SK-N-SH (cell line): Measurements from ENCODE around the gene EPHB2. TPM values are rescaled to one million over a fixed set of nuclear protein-coding genes. Genes with fewer than 3 reads are reported as not detected.

Experiments
- CTCF ChIA-PET: fragments of 300-600, 350-600 bp; formaldehyde crosslinking; extraction: SDS; loops from one replicate; lab custom pipeline; 2021; lab: Yijun Ruan, JAX
- POLR2A ChIA-PET: fragments of 350-600 bp; sonication (Branson Sonifier 250); formaldehyde crosslinking; extraction: SDS; loops from one replicate; lab custom pipeline; 2020; ENCODE audit warnings: antibody characterized with exemption, inconsistent platforms; lab: Yijun Ruan, JAX
- DNase-seq: peaks from one replicate; pipeline ENCODE4 v3.0.0; 2012
- H2AFZ ChIP-seq: fragments of 200-600 bp; sonication (generic); 2 replicates; pipeline ENCODE4 v1.8.1; 2016; ENCODE audit warnings: antibody characterized with exemption, mild to moderate bottlenecking, low read depth
- H3F3A ChIP-seq: fragments of 200-600 bp; sonication (generic); replicated peaks from 2 replicates; pipeline ENCODE3; 2016; ENCODE audit warnings: antibody characterized with exemption, mild to moderate bottlenecking; ENCODE audit not compliant: insufficient read depth
- H3K27ac ChIP-seq, 2 experiments: fragments of 200-500 bp in 1 of 2; fragments of 200-600 bp in 1 of 2; sonication (Bioruptor generic) in 1 of 2; sonication (generic), shearing (Covaris generic) in 1 of 2; 2 replicates each; pipeline versions ENCODE4 v1.5.1 to v1.6.1; 2014 to 2016; ENCODE audit warnings: low read depth in 2 of 2, inconsistent platforms in 1 of 2, low read length in 1 of 2, mild to moderate bottlenecking in 1 of 2, mixed read lengths in 1 of 2
- H3K27me3 ChIP-seq: fragments of 200-600 bp; sonication (generic), shearing (Covaris generic); 2 replicates; pipeline ENCODE4 v1.6.1; 2016; ENCODE audit warnings: mixed run types; ENCODE audit not compliant: insufficient read depth
- H3K36me3 ChIP-seq, 2 experiments: fragments of 200-500 bp in 1 of 2; fragments of 200-600 bp in 1 of 2; sonication (Bioruptor generic) in 1 of 2; sonication (generic) in 1 of 2; replicated peaks in 1 of 2; 2 replicates each; pipeline versions ENCODE3 to v1.5.1; 2014 to 2016; ENCODE audit warnings: low read length in 1 of 2, mild to moderate bottlenecking in 1 of 2; ENCODE audit not compliant: insufficient read depth in 2 of 2, control insufficient read depth in 1 of 2
- H3K4me1 ChIP-seq, 2 experiments: fragments of 200-500 bp in 1 of 2; fragments of 200-600 bp in 1 of 2; sonication (Bioruptor generic) in 1 of 2; sonication (generic), shearing (Covaris generic) in 1 of 2; 2 replicates each; pipeline versions ENCODE4 v1.5.1 to v1.6.1; 2014 to 2016; ENCODE audit warnings: low read depth in 1 of 2, low read length in 1 of 2, mixed run types in 1 of 2; ENCODE audit not compliant: insufficient read depth in 2 of 2, control insufficient read depth in 1 of 2
- H3K4me2 ChIP-seq: fragments of 200-600 bp; sonication (generic), shearing (Covaris generic); 2 replicates; pipeline ENCODE4 v1.6.1; 2017; ENCODE audit warnings: mixed run types
- H3K4me3 ChIP-seq, 2 experiments: fragments of 200-500 bp in 1 of 2; fragments of 200-600 bp in 1 of 2; sonication (Bioruptor generic) in 1 of 2; sonication (generic), shearing (Covaris generic) in 1 of 2; 2 replicates each; pipeline versions ENCODE4 v1.5.1 to v1.8.1; 2014 to 2016; ENCODE audit warnings: low read depth in 2 of 2, inconsistent platforms in 1 of 2, low read length in 1 of 2, mild to moderate bottlenecking in 1 of 2, mixed read lengths in 1 of 2, moderate library complexity in 1 of 2
- H3K79me2 ChIP-seq: fragments of 200-600 bp; sonication (generic); 2 replicates; pipeline ENCODE4 v1.8.1; 2017; ENCODE audit warnings: mild to moderate bottlenecking; ENCODE audit not compliant: insufficient read depth
- H3K9ac ChIP-seq: fragments of 200-600 bp; sonication (generic); 2 replicates; pipeline ENCODE4 v1.6.1; 2017; ENCODE audit warnings: mixed run types
- H3K9me2 ChIP-seq: fragments of 200-600 bp; sonication (generic); 2 replicates; pipeline ENCODE4 v1.6.1; 2017; ENCODE audit warnings: mixed run types
- H3K9me3 ChIP-seq: fragments of 200-600 bp; sonication (generic); 2 replicates; pipeline ENCODE4 v1.6.1; 2017; ENCODE audit warnings: mixed run types, mild to moderate bottlenecking, moderate library complexity
- H4K20me1 ChIP-seq: fragments of 200-600 bp; sonication (generic); 2 replicates; pipeline ENCODE4 v1.6.1; 2017; ENCODE audit warnings: mild to moderate bottlenecking, mixed run types; ENCODE audit not compliant: insufficient read depth
- FOXJ3 ChIP-seq: sonication (generic); formaldehyde crosslinking; IDR thresholded peaks from 2 replicates; pipeline ENCODE4 v1.5.1; 2020; ENCODE audit warnings: mild to moderate bottlenecking, missing genetic modification reagents
- GATA2 ChIP-seq: sonication (generic); formaldehyde crosslinking; IDR thresholded peaks from 2 replicates; pipeline ENCODE4 v1.5.0; 2020; ENCODE audit warnings: mild to moderate bottlenecking, missing genetic modification reagents
- JUND ChIP-seq: IDR thresholded peaks from 2 replicates; pipeline ENCODE4 v1.4.0; 2012
- MXI1 ChIP-seq: IDR thresholded peaks from 2 replicates; pipeline ENCODE4 v1.6.1; 2012; ENCODE audit warnings: mild to moderate bottlenecking, low read depth, low read length, improper control_type of control experiment
- PBX3 ChIP-seq: IDR thresholded peaks from 2 replicates; pipeline ENCODE4; 2012
- RAD21 ChIP-seq: IDR thresholded peaks from 2 replicates; pipeline ENCODE4 v1.6.1; 2012; ENCODE audit warnings: mild to moderate bottlenecking, low read length
- RCOR1 ChIP-seq: fragments of 150-350 bp; IDR thresholded peaks from 2 replicates; pipeline ENCODE4 v1.6.1; 2017; ENCODE audit warnings: antibody characterized with exemption, low read length
- RXRA ChIP-seq: IDR thresholded peaks from 2 replicates; pipeline ENCODE4 v1.4.0; 2012; ENCODE audit warnings: low read depth, mild to moderate bottlenecking, borderline replicate concordance
- TAF1 ChIP-seq: IDR thresholded peaks from 2 replicates; pipeline ENCODE4 v1.6.1; 2012; ENCODE audit warnings: low read depth, mild to moderate bottlenecking, low read length, moderate library complexity, borderline replicate concordance
- TCF12 ChIP-seq: IDR thresholded peaks from 2 replicates; pipeline ENCODE4 v1.4.0; 2012
- TEAD4 ChIP-seq: IDR thresholded peaks from 2 replicates; pipeline ENCODE4 v1.4.0; 2012; ENCODE audit warnings: mild to moderate bottlenecking, borderline replicate concordance; ENCODE audit not compliant: insufficient read depth
- USF1 ChIP-seq: IDR thresholded peaks from 2 replicates; pipeline ENCODE4 v1.4.0; 2012; ENCODE audit warnings: low read depth, borderline replicate concordance
- YY1 ChIP-seq: IDR thresholded peaks from 2 replicates; pipeline ENCODE4 v1.4.0; 2012; ENCODE audit warnings: low read depth, mild to moderate bottlenecking
- WGBS: methylation state at CpG from one replicate; pipeline ENCODE4 v1.1.6; 2017; ENCODE audit warnings: low lambda C conversion rate; 5-methylcytosine and 5-hydroxymethylcytosine counted together
- polyA plus RNA-seq, 3 experiments: library from polyadenylated mRNA; depleted of rRNA; stranded (reverse); fragments of >200 nt; gene quantifications; 2 replicates each; pipeline ENCODE4 v1.2.3, GENCODE V29; 2012
- TF ChIP-seq, protein P1 (sequence below): IDR thresholded peaks from 2 replicates; pipeline ENCODE4 v1.6.1; 2012; ENCODE audit warnings: mild to moderate bottlenecking, low read depth, low read length, moderate library complexity
- TF ChIP-seq, protein P2 (sequence below): fragments of 200-600 bp; sonication (generic); IDR thresholded peaks from 2 replicates; pipeline ENCODE4 v1.6.1; 2017; ENCODE audit warnings: antibody characterized with exemption, mild to moderate bottlenecking, moderate library complexity
- TF ChIP-seq, protein P3 (sequence below): IDR thresholded peaks from 2 replicates; pipeline ENCODE4 v1.4.0; 2012; ENCODE audit warnings: low read depth, borderline replicate concordance

Gene EPHB2
- polyA plus RNA-seq, 1 of the 3 experiments (the other 2 are of a cell fraction), result 25.2 TPM

DNA sequence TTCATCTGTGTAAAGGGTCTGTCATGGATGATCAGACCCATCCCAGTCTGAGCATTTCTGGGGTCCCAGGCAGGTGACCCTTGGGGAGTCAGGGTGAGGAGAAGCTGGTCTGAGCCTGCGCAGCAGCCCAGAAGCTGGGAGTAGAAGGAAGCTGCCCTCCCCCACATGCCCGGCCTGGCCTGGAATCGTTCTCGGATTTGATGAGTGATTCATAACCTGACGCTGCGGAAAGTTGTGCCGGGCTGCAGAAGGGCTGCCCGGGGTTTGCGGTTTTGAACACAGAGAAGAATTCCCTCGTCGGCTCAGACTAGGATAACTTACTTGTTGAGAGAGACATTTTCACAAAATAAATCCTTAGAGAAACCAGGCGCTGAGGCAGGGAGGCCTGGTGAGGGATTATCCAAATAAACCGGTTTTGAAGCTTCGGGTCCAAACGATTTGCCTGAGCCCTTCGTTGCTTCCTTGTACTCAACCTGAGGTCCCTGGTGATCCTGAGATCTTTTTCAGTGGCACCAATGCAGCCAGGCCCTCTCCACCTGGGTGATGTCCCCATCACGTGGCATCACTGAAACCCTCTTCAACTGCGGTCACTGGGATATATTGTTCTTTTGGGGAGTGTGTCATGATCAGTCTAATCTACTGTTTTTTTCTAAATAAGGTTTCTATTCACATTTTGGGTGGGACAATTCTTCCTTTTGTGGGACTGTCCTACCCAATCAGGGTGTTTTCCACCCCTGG is 29.2 kb downstream of the EPHB2 start (continued):
- TF ChIP-seq USF1 (no peak), JUND (peak; percentile 86), FOXJ3 (CRISPR knock-in tag) (no peak), RXRA (0 out of 2 replicates have a peak, but pooled peaks have one; percentile 60), PBX3 (peak; percentile 86)
- TF ChIP-seq, protein P1, sequence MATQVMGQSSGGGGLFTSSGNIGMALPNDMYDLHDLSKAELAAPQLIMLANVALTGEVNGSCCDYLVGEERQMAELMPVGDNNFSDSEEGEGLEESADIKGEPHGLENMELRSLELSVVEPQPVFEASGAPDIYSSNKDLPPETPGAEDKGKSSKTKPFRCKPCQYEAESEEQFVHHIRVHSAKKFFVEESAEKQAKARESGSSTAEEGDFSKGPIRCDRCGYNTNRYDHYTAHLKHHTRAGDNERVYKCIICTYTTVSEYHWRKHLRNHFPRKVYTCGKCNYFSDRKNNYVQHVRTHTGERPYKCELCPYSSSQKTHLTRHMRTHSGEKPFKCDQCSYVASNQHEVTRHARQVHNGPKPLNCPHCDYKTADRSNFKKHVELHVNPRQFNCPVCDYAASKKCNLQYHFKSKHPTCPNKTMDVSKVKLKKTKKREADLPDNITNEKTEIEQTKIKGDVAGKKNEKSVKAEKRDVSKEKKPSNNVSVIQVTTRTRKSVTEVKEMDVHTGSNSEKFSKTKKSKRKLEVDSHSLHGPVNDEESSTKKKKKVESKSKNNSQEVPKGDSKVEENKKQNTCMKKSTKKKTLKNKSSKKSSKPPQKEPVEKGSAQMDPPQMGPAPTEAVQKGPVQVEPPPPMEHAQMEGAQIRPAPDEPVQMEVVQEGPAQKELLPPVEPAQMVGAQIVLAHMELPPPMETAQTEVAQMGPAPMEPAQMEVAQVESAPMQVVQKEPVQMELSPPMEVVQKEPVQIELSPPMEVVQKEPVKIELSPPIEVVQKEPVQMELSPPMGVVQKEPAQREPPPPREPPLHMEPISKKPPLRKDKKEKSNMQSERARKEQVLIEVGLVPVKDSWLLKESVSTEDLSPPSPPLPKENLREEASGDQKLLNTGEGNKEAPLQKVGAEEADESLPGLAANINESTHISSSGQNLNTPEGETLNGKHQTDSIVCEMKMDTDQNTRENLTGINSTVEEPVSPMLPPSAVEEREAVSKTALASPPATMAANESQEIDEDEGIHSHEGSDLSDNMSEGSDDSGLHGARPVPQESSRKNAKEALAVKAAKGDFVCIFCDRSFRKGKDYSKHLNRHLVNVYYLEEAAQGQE, result no peak

- Histone ChIP-seq H3K4me2 (peak overlapping the region; percentile 53; the same call in 1 of the 2 replicates), H3K9me2 (no peaks in the 10 kb centered on the region), H4K20me1 (no peaks in the 10 kb centered on the region), H3K27me3 (no peaks in the 10 kb centered on the region), H3K4me1 (peaks cover 21 to 31% of the 10 kb centered on the region in 2 experiments; a peak in 3 of 4 replicates), H3K79me2 (peaks cover 65% of the 10 kb centered on the region), H3K36me3 (peaks cover 0 to 7% of the 10 kb centered on the region in 2 experiments), H2AFZ (no peak overlapping the region), H3K9me3 (no peaks in the 10 kb centered on the region), H3K27ac (peak overlapping the region in 1 of 2 experiments; percentile 93; a peak in 1 of 4 replicates), H3F3A (peaks cover 22% of the 10 kb centered on the region), H3K9ac (no peak overlapping the region), H3K4me3 (no peak overlapping the region)
- no peak for DNase-seq
- POLR2A ChIA-PET, result no interaction called here
- CTCF ChIA-PET, result interaction anchor here (1.1 to 2.6 kb wide), 4 partner anchors 12 to 120 kb away, joined by 3 to 10 read pairs (median 6); no protein-coding TSS in a partner anchor
- WGBS, result 85% methylated on average over 9 of the region's 9 CpGs
- TF ChIP-seq TAF1, result no peak
- TF ChIP-seq PBX3, result no peak
- TF ChIP-seq GATA2 (CRISPR knock-in tag), result no peak; the same call in 1 of the 2 replicates
- TF ChIP-seq, protein P2, sequence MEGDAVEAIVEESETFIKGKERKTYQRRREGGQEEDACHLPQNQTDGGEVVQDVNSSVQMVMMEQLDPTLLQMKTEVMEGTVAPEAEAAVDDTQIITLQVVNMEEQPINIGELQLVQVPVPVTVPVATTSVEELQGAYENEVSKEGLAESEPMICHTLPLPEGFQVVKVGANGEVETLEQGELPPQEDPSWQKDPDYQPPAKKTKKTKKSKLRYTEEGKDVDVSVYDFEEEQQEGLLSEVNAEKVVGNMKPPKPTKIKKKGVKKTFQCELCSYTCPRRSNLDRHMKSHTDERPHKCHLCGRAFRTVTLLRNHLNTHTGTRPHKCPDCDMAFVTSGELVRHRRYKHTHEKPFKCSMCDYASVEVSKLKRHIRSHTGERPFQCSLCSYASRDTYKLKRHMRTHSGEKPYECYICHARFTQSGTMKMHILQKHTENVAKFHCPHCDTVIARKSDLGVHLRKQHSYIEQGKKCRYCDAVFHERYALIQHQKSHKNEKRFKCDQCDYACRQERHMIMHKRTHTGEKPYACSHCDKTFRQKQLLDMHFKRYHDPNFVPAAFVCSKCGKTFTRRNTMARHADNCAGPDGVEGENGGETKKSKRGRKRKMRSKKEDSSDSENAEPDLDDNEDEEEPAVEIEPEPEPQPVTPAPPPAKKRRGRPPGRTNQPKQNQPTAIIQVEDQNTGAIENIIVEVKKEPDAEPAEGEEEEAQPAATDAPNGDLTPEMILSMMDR, result no peak
- TF ChIP-seq RXRA, result no peak
- no peak for TF ChIP-seq RCOR1
- no peak for TF ChIP-seq RAD21
- TF ChIP-seq, protein P3, sequence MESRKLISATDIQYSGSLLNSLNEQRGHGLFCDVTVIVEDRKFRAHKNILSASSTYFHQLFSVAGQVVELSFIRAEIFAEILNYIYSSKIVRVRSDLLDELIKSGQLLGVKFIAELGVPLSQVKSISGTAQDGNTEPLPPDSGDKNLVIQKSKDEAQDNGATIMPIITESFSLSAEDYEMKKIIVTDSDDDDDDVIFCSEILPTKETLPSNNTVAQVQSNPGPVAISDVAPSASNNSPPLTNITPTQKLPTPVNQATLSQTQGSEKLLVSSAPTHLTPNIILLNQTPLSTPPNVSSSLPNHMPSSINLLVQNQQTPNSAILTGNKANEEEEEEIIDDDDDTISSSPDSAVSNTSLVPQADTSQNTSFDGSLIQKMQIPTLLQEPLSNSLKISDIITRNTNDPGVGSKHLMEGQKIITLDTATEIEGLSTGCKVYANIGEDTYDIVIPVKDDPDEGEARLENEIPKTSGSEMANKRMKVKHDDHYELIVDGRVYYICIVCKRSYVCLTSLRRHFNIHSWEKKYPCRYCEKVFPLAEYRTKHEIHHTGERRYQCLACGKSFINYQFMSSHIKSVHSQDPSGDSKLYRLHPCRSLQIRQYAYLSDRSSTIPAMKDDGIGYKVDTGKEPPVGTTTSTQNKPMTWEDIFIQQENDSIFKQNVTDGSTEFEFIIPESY, result no peak
- TF ChIP-seq FOXJ3 (CRISPR knock-in tag), result no peak
- TF ChIP-seq YY1, result no peak
- TF ChIP-seq TEAD4, result no peak
- no peak for TF ChIP-seq TCF12
- no peak for TF ChIP-seq MXI1
Measured at GRCh38 chr1:22741118-22741517, 30.5 kb downstream of the EPHB2 start.
